Measurements from ENCODE around the gene CELF2. TPM values are rescaled to one million over a fixed set of nuclear protein-coding genes. Genes with fewer than 3 reads are reported as not detected.
"Not testable (repeated sequence)": the region's sequence is repeated elsewhere in the genome, so short reads cannot be mapped to it uniquely, and the experiment has no call there.

The CELF2 gene
- total RNA-seq, 1 donor from 2014 or later: 11.0 TPM

- no peak overlapping the region for H3K4me3 ChIP-seq (ENCODE audit: low read depth, low read length)
- no peak for DNase-seq (ENCODE audit: low read depth)
- TF ChIP-seq CTCF (conservative IDR thresholded peaks at IDR 0.05; ENCODE audit: low read depth, low read length): no peak
These were observed 341.4 kb downstream of the CELF2 start for GRCh38 chr10:11358923-11359575.

GRCh38 chr10:11359869-11360268, 342.2 kb downstream of the CELF2 start:
- no peak for DNase-seq (ENCODE audit: low read depth)
- H3K4me3 ChIP-seq (ENCODE audit: low read depth, low read length): no peak overlapping the region
- TF ChIP-seq CTCF (conservative IDR thresholded peaks at IDR 0.05; ENCODE audit: low read depth, low read length): no peak

- TF ChIP-seq CTCF (conservative IDR thresholded peaks at IDR 0.05; ENCODE audit: low read depth, low read length): no peak
- no peak overlapping the region for H3K4me3 ChIP-seq (ENCODE audit: low read depth, low read length)
- DNase-seq (ENCODE audit: low read depth): no peak
These were observed 345.8 kb downstream of the CELF2 start for GRCh38 chr10:11363497-11363896.

GRCh38 chr10:11364241-11364640, 346.6 kb downstream of the CELF2 start:
- no peak for DNase-seq (ENCODE audit: low read depth)
- TF ChIP-seq CTCF (conservative IDR thresholded peaks at IDR 0.05; ENCODE audit: low read depth, low read length): no peak
- no peak overlapping the region for H3K4me3 ChIP-seq (ENCODE audit: low read depth, low read length)

- not testable (repeated sequence) for DNase-seq (ENCODE audit: low read depth); H3K4me3 ChIP-seq (ENCODE audit: low read depth, low read length)
These were observed 349.2 kb downstream of the CELF2 start for GRCh38 chr10:11366889-11367288.

GRCh38 chr10:11367505-11367904, 349.8 kb downstream of the CELF2 start:
- H3K4me3 ChIP-seq (ENCODE audit: low read depth, low read length): no peak overlapping the region
- no peak for DNase-seq (ENCODE audit: low read depth)
- TF ChIP-seq CTCF (conservative IDR thresholded peaks at IDR 0.05; ENCODE audit: low read depth, low read length): no peak

GRCh38 chr10:11373717-11374171, 356.1 kb downstream of the CELF2 start:
- DNase-seq (ENCODE audit: low read depth): no peak
- no peak overlapping the region for H3K4me3 ChIP-seq (ENCODE audit: low read depth, low read length)
- TF ChIP-seq CTCF (conservative IDR thresholded peaks at IDR 0.05; ENCODE audit: low read depth, low read length): no peak

All from epithelial cell of proximal tubule (primary cell).